Gastroesophageal sphincter (tissue), 3 donors: ENCODE results near the gene BLVRA.

Source experiments
- EP300 ChIP-seq: sonication (generic); formaldehyde crosslinking; IDR thresholded peaks from one replicate; pipeline ENCODE4 v1.6.1; 2017; ENCODE audit warnings: antibody characterized with exemption, mild to moderate bottlenecking
- POLR2A ChIP-seq, 2 donors: fragments of 450-650 bp; IDR thresholded peaks; one replicate each; pipeline ENCODE4 v1.6.1; 2017; ENCODE audit warnings: antibody characterized with exemption in 2 of 2, mild to moderate bottlenecking in 2 of 2, moderate library complexity in 1 of 2
- POLR2AphosphoS5 ChIP-seq: sonication (generic); formaldehyde crosslinking; IDR thresholded peaks from one replicate; pipeline ENCODE4 v1.6.1; 2017; ENCODE audit warnings: antibody characterized with exemption
- TF ChIP-seq, protein P1 (sequence below), 4 experiments: fragments of 200-600 bp in 2 of 4; fragments of 450-650 bp in 2 of 4; sonication (generic) in 1 of 4; IDR thresholded peaks; one replicate each; pipeline ENCODE4 v1.5.1; 2017 to 2019; ENCODE audit warnings: antibody characterized with exemption in 4 of 4, mild to moderate bottlenecking in 2 of 4, moderate library complexity in 2 of 4

DNA sequence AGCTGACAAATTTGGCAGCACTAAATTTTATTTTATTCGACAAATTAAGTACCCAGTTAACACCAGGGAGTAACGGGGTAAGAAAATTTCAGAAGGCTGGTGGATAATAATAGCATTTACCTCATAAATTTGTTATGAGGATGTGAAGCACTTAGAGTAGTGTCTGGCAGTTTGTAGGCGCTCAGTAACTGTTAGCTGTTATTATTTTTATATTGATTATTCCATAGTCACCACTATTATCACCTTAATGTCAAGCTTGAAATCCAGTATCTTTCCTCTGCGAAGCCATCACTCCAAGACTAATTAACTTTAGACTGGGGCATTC lies 28.6 kb upstream of the BLVRA start:
- TF ChIP-seq EP300 = no peak
- TF ChIP-seq POLR2A (IDR thresholded peaks at IDR 0.05) = no peak
- TF ChIP-seq, protein P1, sequence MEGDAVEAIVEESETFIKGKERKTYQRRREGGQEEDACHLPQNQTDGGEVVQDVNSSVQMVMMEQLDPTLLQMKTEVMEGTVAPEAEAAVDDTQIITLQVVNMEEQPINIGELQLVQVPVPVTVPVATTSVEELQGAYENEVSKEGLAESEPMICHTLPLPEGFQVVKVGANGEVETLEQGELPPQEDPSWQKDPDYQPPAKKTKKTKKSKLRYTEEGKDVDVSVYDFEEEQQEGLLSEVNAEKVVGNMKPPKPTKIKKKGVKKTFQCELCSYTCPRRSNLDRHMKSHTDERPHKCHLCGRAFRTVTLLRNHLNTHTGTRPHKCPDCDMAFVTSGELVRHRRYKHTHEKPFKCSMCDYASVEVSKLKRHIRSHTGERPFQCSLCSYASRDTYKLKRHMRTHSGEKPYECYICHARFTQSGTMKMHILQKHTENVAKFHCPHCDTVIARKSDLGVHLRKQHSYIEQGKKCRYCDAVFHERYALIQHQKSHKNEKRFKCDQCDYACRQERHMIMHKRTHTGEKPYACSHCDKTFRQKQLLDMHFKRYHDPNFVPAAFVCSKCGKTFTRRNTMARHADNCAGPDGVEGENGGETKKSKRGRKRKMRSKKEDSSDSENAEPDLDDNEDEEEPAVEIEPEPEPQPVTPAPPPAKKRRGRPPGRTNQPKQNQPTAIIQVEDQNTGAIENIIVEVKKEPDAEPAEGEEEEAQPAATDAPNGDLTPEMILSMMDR (IDR thresholded peaks at IDR 0.05) = no peak
- no peak for TF ChIP-seq POLR2AphosphoS5
